ENCODE results near the gene COX8A. TPM values are rescaled to one million over a fixed set of nuclear protein-coding genes. Genes with fewer than 3 reads are reported as not detected.
"Not testable (repeated sequence)": the region's sequence is repeated elsewhere in the genome, so short reads cannot be mapped to it uniquely, and the experiment has no call there.

Gene COX8A
- total and polyA plus RNA-seq, 2 of the 13 experiments (the other 11 are each of a cell fraction or from before 2014, with no cell fraction given) = 202 to 406 TPM

DNA sequence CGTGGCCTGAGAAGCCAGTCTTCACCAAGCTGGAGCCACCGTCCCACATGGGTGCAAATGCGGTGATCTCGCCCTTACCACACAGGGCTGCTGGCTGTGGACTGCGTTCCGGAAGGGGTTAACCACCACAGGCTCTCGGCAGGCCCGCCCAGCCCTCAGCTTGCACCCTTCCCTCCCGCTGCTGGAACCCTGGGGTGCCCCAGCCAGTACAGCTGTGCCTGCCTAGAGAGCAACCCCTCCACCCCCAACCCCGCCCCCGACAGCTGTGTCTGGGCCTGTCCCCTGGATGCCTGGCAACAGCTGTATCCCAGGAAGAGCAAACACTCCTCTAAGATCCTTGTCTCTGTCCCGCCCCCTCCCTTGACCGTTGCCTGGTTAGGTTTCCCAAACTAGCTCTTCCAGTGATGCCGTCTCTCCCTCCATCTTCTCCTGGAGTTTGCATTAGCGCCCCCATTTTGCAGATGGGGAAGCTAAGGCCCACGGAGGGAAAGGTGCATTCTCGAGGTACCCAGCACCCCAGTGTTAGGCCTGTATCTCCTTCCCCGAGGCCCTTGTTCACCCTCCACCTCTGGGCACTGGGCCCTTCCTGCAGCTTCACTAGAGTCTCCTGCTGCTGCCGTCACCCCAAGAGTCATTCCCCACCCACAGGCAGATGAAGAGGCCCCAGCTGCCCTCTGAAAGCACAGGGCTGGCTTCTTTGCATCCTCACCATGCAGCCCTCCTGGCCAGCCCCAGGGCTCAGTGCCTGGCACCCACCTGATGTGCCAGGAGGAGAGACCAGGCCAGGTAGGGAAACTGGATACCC lies 12.6 kb upstream of the COX8A start:
- ChIA-PET CTCF (ENCODE audit: low intra/inter-chr PET ratio, low total read pairs) (no interaction called here), POLR2A (interaction anchor here (1.1 to 1.5 kb wide), 2 partner anchors 17 to 133 kb away, joined by 4 to 6 read pairs; no protein-coding TSS in a partner anchor)
- peaks cover 36% of the 10 kb centered on the region for H3K4me1 ChIP-seq (ENCODE audit: insufficient read depth, low read length)
- no peak overlapping the region for H2AFZ ChIP-seq (ENCODE audit: low read length)
- BruUV-seq (replicated peaks) = no TSS peak
- H4K20me1 ChIP-seq (ENCODE audit: insufficient read depth, low read length) = no peaks in the 10 kb centered on the region
- no peak for FAIRE-seq
- no peaks in the 10 kb centered on the region for H3K36me3 ChIP-seq (replicated peaks in 1 of 2; ENCODE audit: control insufficient read depth in 1 of 2, insufficient read depth in 2 of 2, low read length in 2 of 2)
- 13% methylated on average over 9 of the region's 19 CpGs for WGBS (ENCODE audit: low lambda C conversion rate)
- no peaks in the 10 kb centered on the region for H3K79me2 ChIP-seq (ENCODE audit: insufficient read depth, low read length)
- no peak overlapping the region for H3K27ac ChIP-seq (ENCODE audit: extremely low read length, insufficient read depth, low read length)
- no peaks in the 10 kb centered on the region for H3K9me3 ChIP-seq (ENCODE audit: low read length)
- no peaks in the 10 kb centered on the region for H3K27me3 ChIP-seq (ENCODE audit: control insufficient read depth in 1 of 2, insufficient read depth in 2 of 2, low read length in 2 of 2)
- in situ Hi-C loops (cut with HindIII; ENCODE audit: extremely low pct_ligation_motif_present, low pct_unique_long_range_greater_than_20kb) = no loop called here
- TF ChIP-seq BCL6 (CRISPR knock-in tag; IDR thresholded peaks at IDR 0.05) (peak; percentile 52), ZNF652 (CRISPR knock-in tag; IDR thresholded peaks at IDR 0.05; ENCODE audit: borderline replicate concordance, low read depth) (peak; percentile 81), ZNF629 (CRISPR knock-in tag; conservative IDR thresholded peaks at IDR 0.05) (peak; percentile 85), TCF7L2 (IDR thresholded peaks at IDR 0.05; ENCODE audit: low read depth, low read length) (no peak), CHD4 (IDR thresholded peaks at IDR 0.05; ENCODE audit: borderline replicate concordance, low read length) (0 out of 2 replicates have a peak, but pooled peaks have one; percentile 16)
- TF ChIP-seq, protein P1, sequence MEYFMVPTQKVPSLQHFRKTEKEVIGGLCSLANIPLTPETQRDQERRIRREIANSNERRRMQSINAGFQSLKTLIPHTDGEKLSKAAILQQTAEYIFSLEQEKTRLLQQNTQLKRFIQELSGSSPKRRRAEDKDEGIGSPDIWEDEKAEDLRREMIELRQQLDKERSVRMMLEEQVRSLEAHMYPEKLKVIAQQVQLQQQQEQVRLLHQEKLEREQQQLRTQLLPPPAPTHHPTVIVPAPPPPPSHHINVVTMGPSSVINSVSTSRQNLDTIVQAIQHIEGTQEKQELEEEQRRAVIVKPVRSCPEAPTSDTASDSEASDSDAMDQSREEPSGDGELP (IDR thresholded peaks at IDR 0.05; ENCODE audit: borderline replicate concordance, low read depth) = peak; percentile 62; the same call in 1 of the 2 replicates
- TF ChIP-seq, protein P2, sequence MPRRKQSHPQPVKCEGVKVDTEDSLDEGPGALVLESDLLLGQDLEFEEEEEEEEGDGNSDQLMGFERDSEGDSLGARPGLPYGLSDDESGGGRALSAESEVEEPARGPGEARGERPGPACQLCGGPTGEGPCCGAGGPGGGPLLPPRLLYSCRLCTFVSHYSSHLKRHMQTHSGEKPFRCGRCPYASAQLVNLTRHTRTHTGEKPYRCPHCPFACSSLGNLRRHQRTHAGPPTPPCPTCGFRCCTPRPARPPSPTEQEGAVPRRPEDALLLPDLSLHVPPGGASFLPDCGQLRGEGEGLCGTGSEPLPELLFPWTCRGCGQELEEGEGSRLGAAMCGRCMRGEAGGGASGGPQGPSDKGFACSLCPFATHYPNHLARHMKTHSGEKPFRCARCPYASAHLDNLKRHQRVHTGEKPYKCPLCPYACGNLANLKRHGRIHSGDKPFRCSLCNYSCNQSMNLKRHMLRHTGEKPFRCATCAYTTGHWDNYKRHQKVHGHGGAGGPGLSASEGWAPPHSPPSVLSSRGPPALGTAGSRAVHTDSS (CRISPR knock-in tag; conservative IDR thresholded peaks at IDR 0.05) = no peak
- TF ChIP-seq, protein P3, sequence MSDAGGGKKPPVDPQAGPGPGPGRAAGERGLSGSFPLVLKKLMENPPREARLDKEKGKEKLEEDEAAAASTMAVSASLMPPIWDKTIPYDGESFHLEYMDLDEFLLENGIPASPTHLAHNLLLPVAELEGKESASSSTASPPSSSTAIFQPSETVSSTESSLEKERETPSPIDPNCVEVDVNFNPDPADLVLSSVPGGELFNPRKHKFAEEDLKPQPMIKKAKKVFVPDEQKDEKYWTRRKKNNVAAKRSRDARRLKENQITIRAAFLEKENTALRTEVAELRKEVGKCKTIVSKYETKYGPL (CRISPR knock-in tag; IDR thresholded peaks at IDR 0.05) = no peak
- H3K4me2 ChIP-seq (ENCODE audit: low read depth, low read length) = peak overlapping the region; percentile 27; the same call in 1 of the 2 replicates
- DNase-seq (ENCODE audit: low spot score) = peak; percentile 46
- peak; percentile 64 for ATAC-seq
- intact Hi-C loops (cut with micrococcal nuclease; ENCODE audit: unreplicated experiment) = no loop called here
- H3K4me3 ChIP-seq (replicated peaks in 1 of 3; ENCODE audit: insufficient read depth in 1 of 3, low read depth in 2 of 3, low read length in 3 of 3) = no peak overlapping the region
- H3K9ac ChIP-seq (ENCODE audit: insufficient read depth, low read depth, low read length) = no peak overlapping the region

DNA sequence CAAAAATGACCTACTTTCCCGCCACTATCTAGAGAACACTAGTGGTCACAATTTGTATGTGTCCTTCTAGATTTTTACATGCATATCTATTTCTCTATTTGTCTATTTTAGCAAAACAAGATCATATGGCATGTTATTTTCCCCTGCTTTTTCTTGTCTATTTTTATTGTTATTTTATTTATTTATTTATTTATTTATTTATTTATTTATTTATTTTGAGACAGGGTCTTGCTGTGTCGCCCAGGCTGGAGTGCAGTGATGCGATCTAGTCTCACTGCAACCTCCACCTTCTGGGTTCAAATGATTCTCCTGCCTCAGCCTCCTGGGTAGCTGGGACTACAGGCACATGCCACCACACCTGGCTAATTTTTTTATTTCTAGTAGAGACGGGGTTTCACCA lies 10.5 kb upstream of the COX8A start:
- H4K20me1 ChIP-seq (ENCODE audit: insufficient read depth, low read length); ATAC-seq; H3K27me3 ChIP-seq (ENCODE audit: control insufficient read depth in 1 of 2, insufficient read depth in 2 of 2, low read length in 2 of 2); H3K36me3 ChIP-seq (replicated peaks in 1 of 2; ENCODE audit: control insufficient read depth in 1 of 2, insufficient read depth in 2 of 2, low read length in 2 of 2); H2AFZ ChIP-seq (ENCODE audit: low read length); H3K9me3 ChIP-seq (ENCODE audit: low read length); in situ Hi-C loops (cut with HindIII; ENCODE audit: extremely low pct_ligation_motif_present, low pct_unique_long_range_greater_than_20kb); CTCF ChIA-PET (ENCODE audit: low intra/inter-chr PET ratio, low total read pairs); H3K4me3 ChIP-seq (replicated peaks in 1 of 3; ENCODE audit: insufficient read depth in 1 of 3, low read depth in 2 of 3, low read length in 3 of 3); intact Hi-C loops (cut with micrococcal nuclease; ENCODE audit: unreplicated experiment); POLR2A ChIA-PET; DNase-seq (ENCODE audit: low spot score); H3K9ac ChIP-seq (ENCODE audit: insufficient read depth, low read depth, low read length); FAIRE-seq; H3K4me2 ChIP-seq (ENCODE audit: low read depth, low read length); H3K79me2 ChIP-seq (ENCODE audit: insufficient read depth, low read length); BruUV-seq (replicated peaks); H3K27ac ChIP-seq (ENCODE audit: extremely low read length, insufficient read depth, low read length): not testable (repeated sequence)
- H3K4me1 ChIP-seq (ENCODE audit: insufficient read depth, low read length) = peaks cover 30% of the 10 kb centered on the region
- 95% methylated on average over 4 of the region's 4 CpGs for WGBS (ENCODE audit: low lambda C conversion rate)

Measured in HepG2 (cell line).